Left colon (tissue), 2 donors: ENCODE results near the gene NFE2. TPM values are rescaled to one million over a fixed set of nuclear protein-coding genes. Genes with fewer than 3 reads are reported as not detected.
"Not testable (repeated sequence)": the region's sequence is repeated elsewhere in the genome, so short reads cannot be mapped to it uniquely, and the experiment has no call there.

Source experiments
- ATAC-seq: fragments of 200-7000 bp; cut with Tn5 transposase; one replicate; pipeline ENCODE4 v1.9.1; 2020; ENCODE audit warnings: mild to moderate bottlenecking, moderate library complexity
- DNase-seq, 2 donors: peaks; one replicate each; pipeline ENCODE4 v3.0.0-alpha.2; 2020
- intact Hi-C, 2 donors: fragments of 100-400 bp; cut with DNase I in 1 of 2; cut with micrococcal nuclease in 1 of 2; formaldehyde crosslinking; loops; one replicate each; pipeline versions ENCODE4 v1.11.2 to v1.14.0; 2022; cut with DNase I, micrococcal nuclease
- total RNA-seq, 2 donors: library from RNA; stranded (reverse); fragmentation: NEBNext Ultra II Directional; extraction: Animal tissue kit (Norgen Biotek cat#: 25700); gene quantifications; one replicate each; pipeline ENCODE4 v1.2.1, GENCODE V29; 2021
- donor health status: DM: no; HTN: no; CAD: no.
- donor health status: DM: yes; HTN: yes; CAD: no.

NFE2 gene
- total RNA-seq, 2 donors from 2014 or later: 0.14 to 0.18 TPM

- intact Hi-C loops, ATAC-seq, DNase-seq: not testable (repeated sequence)
Measured at GRCh38 chr12:54312309-54312708, 11.5 kb upstream of the NFE2 start.

- intact Hi-C loops: no loop called here
- DNase-seq (no peak), ATAC-seq (no peak)
Measured at GRCh38 chr12:54311051-54311450, 10.2 kb upstream of the NFE2 start.

GRCh38 chr12:54306925-54307741 lies 6.3 kb upstream of the NFE2 start:
- peak; percentile 99 for ATAC-seq
- DNase-seq: peak; percentile 97
- intact Hi-C loops: no loop called here

GRCh38 chr12:54304187-54304810 lies 3.5 kb upstream of the NFE2 start:
- ATAC-seq (peak; percentile 42), DNase-seq (peak; percentile 60 to 80)
- intact Hi-C loops: no loop called here

- no peak for DNase-seq
- intact Hi-C loops: no loop called here
Measured at GRCh38 chr12:54303640-54304039, 2.8 kb upstream of the NFE2 start.

GRCh38 chr12:54301428-54302048 lies 723 bp upstream of the NFE2 start:
- intact Hi-C loops: no loop called here
- no peak for ATAC-seq
- no peak for DNase-seq

More at GRCh38 chr12:54303640-54304039, 2.8 kb upstream of the NFE2 start:
- no peak for ATAC-seq

GRCh38 chr12:54300225-54300731 lies 537 bp downstream of the NFE2 start:
- ATAC-seq (no peak), DNase-seq (no peak)
- intact Hi-C loops: no loop called here

- intact Hi-C loops: loop anchor here in 1 of 2 donors (5.0 kb wide), 1 partner anchor 63 kb away; the partner anchor contains the start of gene GPR84
- DNase-seq (no peak), ATAC-seq (no peak)
Measured at GRCh38 chr12:54299515-54300224, 1.1 kb downstream of the NFE2 start.

- ATAC-seq: no peak
- DNase-seq: no peak
- intact Hi-C loops: loop anchor here in 1 of 2 donors (5.0 kb wide), 1 partner anchor 63 kb away; the partner anchor contains the start of gene GPR84
Measured at GRCh38 chr12:54298904-54299303, 1.9 kb downstream of the NFE2 start.

GRCh38 chr12:54296393-54297099 lies 4.3 kb downstream of the NFE2 start:
- no peak for ATAC-seq
- DNase-seq: no peak
- intact Hi-C loops: loop anchor here in 1 of 2 donors (5.0 kb wide), 1 partner anchor 66 kb away; the partner anchor contains the start of gene GPR84

GRCh38 chr12:54294953-54295566 lies 5.8 kb downstream of the NFE2 start:
- no peak for DNase-seq
- intact Hi-C loops: loop anchor here in 1 of 2 donors (5.0 kb wide), 1 partner anchor 67 kb away; the partner anchor contains the start of gene GPR84
- ATAC-seq: no peak

GRCh38 chr12:54294152-54294952 lies 6.5 kb downstream of the NFE2 start:
- DNase-seq (peak; percentile 48 to 74), ATAC-seq (peak; percentile 87)
- intact Hi-C loops: no loop called here

- intact Hi-C loops: no loop called here
- DNase-seq (no peak), ATAC-seq (no peak)
Measured at GRCh38 chr12:54292931-54293241, 7.9 kb downstream of the NFE2 start.

- ATAC-seq (no peak), DNase-seq (no peak)
- intact Hi-C loops: no loop called here
Measured at GRCh38 chr12:54292083-54292930, 8.5 kb downstream of the NFE2 start.

GRCh38 chr12:54287261-54288157 lies 13.3 kb downstream of the NFE2 start:
- ATAC-seq (peak; percentile 12), DNase-seq (no peak)
- intact Hi-C loops: no loop called here
